HG03097 (cell line): ENCODE data around the gene CKS1B.
"Not testable (repeated sequence)": the region's sequence is repeated elsewhere in the genome, so short reads cannot be mapped to it uniquely, and the experiment has no call there.

Experiments
- ATAC-seq: cut with Tn5 transposase; IDR thresholded peaks from one replicate; pipeline ENCODE4 v1.9.1; 2021; ENCODE audit not compliant: unreplicated experiment, low FRiP score

CKS1B gene

GRCh38 chr1:154962156-154962749, 12.2 kb upstream of the CKS1B start:
- peak; percentile 3 for ATAC-seq

GRCh38 chr1:154962795-154963330, 11.6 kb upstream of the CKS1B start:
- no peak for ATAC-seq

GRCh38 chr1:154963643-154964042, 10.8 kb upstream of the CKS1B start:
- no peak for ATAC-seq

GRCh38 chr1:154964359-154964758, 10.1 kb upstream of the CKS1B start:
- no peak for ATAC-seq

- no peak for ATAC-seq
These were observed 8.4 kb upstream of the CKS1B start for GRCh38 chr1:154966111-154966510.

- no peak for ATAC-seq
These were observed 7.0 kb upstream of the CKS1B start for GRCh38 chr1:154967331-154967950.

- no peak for ATAC-seq
These were observed 5.8 kb upstream of the CKS1B start for GRCh38 chr1:154968731-154969130.

- no peak for ATAC-seq
These were observed 5.2 kb upstream of the CKS1B start for GRCh38 chr1:154969246-154969645.

GRCh38 chr1:154969860-154970452, 4.5 kb upstream of the CKS1B start:
- ATAC-seq: no peak

GRCh38 chr1:154970631-154971340, 3.7 kb upstream of the CKS1B start, which contains the start of gene SHC1:
TSS of gene SHC1 (minus strand) at chr1:154970747. CDS start at chr1:154970526, 221 bp downstream.
- no peak for ATAC-seq

GRCh38 chr1:154971341-154971998, 3.0 kb upstream of the CKS1B start:
- ATAC-seq: no peak

- ATAC-seq: no peak
These were observed 2.3 kb upstream of the CKS1B start for GRCh38 chr1:154972213-154972516.

GRCh38 chr1:154972517-154973343, 1.8 kb upstream of the CKS1B start:
- no peak for ATAC-seq

- peak; percentile 25 for ATAC-seq
These were observed 958 bp upstream of the CKS1B start for GRCh38 chr1:154973344-154974101.

- peak; percentile 43 for ATAC-seq
These were observed 427 bp downstream of the CKS1B start for GRCh38 chr1:154974808-154975408.

- ATAC-seq: no peak
These were observed 1.1 kb downstream of the CKS1B start for GRCh38 chr1:154975409-154976059.

GRCh38 chr1:154977762-154978161, 3.3 kb downstream of the CKS1B start:
- not testable (repeated sequence) for ATAC-seq

- no peak for ATAC-seq
These were observed 3.9 kb downstream of the CKS1B start for GRCh38 chr1:154978360-154978759.
